Measurements from ENCODE around the gene RFTN2.
"Not testable (repeated sequence)": the region's sequence is repeated elsewhere in the genome, so short reads cannot be mapped to it uniquely, and the experiment has no call there.

Gene RFTN2, protein sequence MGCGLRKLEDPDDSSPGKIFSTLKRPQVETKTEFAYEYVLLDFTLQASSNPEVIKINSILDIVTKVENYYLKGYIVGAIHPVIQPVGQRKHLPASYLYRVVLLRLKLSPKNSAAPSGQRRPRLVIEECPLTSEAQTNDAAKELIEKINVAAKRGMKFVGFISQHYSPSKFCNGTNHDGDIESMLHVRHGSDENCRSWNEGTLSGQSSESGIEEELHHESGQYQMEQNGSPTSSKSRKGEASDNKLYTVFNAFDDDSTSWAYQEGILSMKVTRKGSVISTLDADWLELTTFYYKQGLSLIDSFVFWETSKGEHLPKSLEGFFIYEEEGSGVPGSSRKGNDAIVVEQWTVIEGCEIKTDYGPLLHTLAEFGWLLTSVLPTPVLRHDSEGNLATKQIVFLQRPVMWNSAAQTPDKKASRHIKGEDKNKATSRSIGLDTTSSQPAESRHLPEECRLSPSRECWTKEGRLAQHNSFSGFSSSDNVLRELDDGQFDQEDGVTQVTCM

DNA sequence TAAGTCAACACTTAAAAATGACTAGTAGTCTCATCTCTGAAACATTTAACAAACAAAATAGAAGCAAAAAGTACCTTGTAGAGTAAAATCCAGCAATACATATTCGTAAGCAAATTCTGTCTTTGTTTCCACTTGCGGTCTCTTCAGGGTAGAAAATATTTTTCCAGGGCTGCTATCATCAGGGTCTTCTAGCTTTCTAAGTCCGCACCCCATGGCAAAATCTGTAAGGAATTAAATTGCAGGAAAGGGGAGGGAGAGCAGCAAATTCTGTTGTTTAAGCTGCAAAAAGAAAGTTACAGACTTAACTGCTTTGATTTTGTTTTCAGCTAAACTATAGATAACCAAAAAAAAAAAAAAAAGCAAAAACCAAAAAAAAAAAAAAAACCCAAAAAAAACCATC, at the start of gene RFTN2:
Gene RFTN2, minus strand, starts transcription at position 342 of the 400 bp plus-strand sequence. Its CDS starts 129 bp downstream, at position 213.
- in situ Hi-C loops (cut with MboI; ENCODE audit: low sequenced_read_pairs) = no loop called here

DNA sequence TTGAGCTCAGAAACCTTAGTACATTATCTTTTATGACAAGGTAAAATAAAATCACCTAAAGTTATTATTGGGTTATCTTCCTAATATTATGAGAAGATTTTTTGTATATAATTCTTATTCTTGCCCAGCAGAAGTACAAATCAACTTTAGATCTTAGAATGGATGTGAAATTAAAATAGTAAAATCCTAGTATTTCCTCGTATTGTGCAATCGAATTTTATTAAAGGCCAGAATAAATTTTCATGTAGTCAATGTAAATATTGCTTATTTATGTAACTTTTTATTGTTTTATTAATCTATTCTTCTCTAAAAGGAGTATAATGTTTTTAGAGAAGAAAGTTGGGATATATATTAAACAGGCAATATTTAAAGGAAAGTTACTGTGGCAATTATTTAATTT, 42.5 kb upstream of the RFTN2 start:
- in situ Hi-C loops (cut with MboI; ENCODE audit: low sequenced_read_pairs) = no loop called here

DNA sequence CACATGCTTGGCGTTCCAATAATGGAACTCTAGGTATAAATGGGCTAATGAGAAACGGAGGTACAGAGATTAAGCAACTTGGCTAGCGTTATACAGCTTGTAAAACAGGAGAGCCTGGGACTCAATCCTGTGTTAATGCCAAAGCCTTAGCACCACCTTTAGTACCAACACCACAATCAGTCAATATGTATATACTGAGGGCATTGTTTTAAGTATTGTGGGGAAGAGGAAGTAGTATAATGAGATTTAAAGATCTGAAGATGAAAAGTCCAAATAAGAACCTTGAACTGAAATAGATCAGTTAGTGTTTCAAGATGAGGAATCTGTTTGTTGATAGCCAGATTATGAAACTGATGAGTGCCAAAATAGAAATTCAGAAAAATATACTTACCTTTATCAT, 37.9 kb upstream of the RFTN2 start:
- in situ Hi-C loops (cut with MboI; ENCODE audit: low sequenced_read_pairs) = no loop called here

DNA sequence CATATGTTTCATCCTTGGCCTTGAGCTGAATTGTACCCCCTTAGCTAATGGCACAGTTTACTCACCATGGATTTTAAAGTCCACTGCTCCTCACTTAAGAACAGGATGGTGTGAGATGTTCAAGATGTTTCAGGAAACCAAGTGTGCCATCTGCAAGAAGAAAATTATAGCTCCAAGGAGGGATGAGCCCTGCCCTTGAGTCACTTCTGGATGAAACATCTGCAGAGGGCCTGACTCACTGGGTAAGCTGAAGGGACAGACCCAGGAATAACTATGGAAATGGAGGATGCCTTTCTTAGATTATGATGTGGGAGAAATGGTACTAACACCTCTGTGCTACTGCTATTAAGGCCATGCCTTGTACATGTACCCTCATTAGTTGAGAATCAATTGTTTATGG, 36.2 kb upstream of the RFTN2 start:
- in situ Hi-C loops (cut with MboI; ENCODE audit: low sequenced_read_pairs) = no loop called here

DNA sequence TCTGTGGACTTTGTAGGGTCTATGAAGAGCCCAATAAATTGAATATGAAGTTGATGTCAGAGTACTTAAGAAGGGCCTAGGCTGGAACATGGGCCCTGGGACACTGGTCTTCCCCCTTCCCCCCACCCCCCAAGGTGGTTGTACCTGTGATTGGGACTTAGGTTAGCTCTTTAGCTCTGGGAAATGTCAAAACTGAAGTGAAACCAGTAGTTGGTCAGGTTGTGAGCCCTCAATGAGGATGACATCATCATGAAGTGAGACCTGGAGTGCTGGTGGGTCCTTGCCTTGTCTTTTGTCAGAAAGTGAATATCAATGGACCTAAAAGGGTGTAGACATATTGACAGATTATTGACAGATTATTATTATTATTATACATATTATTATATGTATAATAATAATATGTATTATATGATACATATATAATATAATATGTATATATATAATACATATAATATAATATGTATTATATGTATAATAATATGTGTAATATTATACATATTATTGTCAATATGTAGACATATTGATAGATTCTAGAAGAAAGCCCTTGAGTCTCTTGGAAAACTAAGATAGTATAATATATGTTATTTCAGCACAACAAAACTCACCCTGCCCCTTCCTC, 35.1 kb upstream of the RFTN2 start:
- in situ Hi-C loops (cut with MboI; ENCODE audit: low sequenced_read_pairs) = no loop called here

DNA sequence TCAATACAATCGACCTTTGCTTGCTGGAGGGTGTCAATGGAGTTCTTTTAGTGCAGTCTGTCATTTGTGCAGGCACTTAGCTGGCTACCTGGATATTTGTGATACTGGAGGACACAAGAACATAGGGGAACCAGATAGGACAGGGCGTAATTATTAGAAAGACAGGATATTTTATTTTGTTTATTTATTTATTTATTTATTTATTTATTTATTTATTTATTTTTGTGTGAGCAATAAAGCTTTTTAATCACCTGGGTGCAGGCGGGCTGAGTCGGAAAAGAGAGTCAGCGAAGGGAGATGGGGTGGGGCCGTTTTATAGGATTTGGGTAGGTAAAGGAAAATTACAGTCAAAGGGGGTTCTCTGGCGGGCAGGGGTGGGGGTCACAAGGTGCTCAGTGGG, 33.8 kb upstream of the RFTN2 start:
- in situ Hi-C loops (cut with MboI; ENCODE audit: low sequenced_read_pairs) = not testable (repeated sequence)

DNA sequence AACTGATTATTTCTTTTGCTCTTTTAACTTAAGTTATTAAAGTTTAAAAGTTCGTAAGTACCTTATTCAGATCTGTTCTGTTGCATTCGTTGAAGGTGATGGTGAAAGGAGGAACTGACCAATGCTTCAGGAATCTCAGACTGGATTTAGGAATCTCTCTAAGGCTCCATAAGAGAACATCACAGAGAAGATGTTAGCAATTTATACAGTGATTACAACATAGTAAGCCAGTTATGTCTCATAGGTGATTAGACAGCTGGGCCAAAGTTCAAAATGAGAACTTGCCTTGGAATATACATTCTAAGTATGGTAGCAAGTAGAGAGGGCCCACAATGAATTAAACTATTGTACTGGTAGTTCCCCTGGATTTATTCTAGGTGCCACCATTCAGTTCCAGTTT, 32.9 kb upstream of the RFTN2 start:
- in situ Hi-C loops (cut with MboI; ENCODE audit: low sequenced_read_pairs) = no loop called here

DNA sequence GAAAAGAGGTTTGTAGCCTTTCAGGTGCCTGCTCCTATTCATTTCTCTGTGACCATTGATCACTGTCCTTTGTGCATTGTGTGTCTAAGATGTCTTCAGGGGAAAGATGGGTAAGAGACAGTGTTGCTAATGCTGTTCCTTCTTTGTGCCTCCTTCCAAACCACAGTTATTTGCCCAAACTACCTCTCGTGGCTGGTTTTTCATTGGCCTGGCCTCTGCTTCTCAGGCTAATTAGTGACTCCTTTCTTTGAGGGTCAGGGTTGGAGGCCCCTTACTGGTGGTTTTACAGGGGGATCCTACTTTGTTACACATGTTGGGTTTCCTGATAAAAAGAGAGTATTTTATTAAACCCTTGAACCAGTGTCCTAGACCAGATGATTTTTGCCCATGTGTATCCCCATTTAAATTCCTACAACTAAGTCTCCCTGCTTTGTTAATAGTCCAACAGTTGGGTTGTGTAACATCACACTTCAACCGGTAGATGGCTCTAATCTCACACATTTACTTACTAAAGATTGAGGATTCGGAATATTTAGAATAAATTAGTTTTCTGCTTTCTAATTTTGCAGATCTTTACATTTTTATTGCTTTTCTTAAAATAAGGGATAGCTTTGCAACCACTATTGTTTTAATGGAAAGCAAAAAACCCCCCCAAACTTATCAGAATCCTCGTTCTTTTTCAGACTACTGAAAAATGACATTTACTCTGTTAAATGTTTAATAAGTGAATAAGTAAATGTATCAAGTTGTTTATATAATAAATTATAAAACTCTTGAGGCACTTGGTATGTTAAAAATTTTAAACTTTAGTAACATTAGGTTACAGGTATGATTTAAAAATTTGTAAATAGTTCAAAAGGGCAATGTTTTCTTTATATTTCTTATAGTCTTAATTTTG, 32.2 kb upstream of the RFTN2 start:
- in situ Hi-C loops (cut with MboI; ENCODE audit: low sequenced_read_pairs) = no loop called here

DNA sequence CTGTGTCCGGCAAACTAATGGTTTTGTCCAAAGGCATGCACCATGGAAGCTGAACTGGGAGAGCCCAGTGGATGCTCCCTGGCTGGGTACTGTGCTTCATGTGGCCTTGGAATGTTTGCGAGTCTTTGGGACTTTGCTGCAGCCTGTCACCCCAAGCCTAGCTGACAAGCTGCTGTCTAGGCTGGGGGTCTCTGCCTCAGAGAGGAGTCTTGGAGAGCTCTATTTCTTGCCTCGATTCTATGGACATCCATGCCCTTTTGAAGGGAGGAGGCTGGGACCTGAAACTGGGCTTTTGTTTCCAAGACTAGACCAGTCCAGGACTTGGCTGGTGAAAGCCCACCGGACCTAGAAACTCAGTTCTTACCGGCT, 31.4 kb upstream of the RFTN2 start:
- in situ Hi-C loops (cut with MboI; ENCODE audit: low sequenced_read_pairs) = no loop called here

DNA sequence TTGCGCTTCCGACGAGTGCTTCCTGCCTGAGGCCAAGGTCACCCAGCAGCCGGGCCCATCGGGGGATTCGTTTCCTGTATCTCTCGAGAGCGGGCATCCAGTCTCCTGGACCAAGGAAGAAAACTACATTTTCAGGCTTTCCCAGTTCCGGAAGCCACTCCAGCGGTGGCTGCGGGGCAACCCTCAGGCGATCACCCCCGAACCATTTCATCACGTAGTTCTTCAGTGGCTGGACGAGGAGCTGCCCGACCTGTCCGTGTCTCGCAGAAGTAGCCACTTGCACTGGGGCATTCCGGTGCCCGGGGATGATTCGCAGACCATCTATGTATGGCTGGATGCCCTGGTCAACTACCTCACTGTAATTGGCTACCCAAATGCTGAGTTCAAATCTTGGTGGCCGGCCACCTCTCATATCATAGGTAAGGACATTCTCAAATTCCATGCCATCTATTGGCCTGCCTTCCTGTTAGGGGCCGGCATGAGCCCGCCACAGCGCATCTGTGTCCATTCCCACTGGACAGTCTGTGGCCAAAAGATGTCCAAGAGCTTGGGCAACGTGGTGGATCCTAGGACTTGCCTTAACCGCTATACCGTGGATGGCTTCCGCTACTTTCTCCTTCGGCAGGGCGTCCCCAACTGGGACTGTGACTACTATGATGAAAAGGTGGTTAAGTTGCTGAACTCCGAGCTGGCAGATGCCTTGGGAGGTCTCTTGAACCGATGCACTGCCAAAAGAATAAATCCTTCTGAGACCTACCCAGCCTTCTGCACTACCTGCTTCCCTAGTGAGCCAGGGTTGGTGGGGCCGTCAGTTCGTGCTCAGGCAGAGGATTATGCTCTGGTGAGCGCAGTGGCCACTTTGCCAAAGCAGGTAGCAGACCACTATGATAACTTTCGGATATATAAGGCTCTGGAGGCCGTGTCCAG, 30.8 kb upstream of the RFTN2 start:
- in situ Hi-C loops (cut with MboI; ENCODE audit: low sequenced_read_pairs) = no loop called here

DNA sequence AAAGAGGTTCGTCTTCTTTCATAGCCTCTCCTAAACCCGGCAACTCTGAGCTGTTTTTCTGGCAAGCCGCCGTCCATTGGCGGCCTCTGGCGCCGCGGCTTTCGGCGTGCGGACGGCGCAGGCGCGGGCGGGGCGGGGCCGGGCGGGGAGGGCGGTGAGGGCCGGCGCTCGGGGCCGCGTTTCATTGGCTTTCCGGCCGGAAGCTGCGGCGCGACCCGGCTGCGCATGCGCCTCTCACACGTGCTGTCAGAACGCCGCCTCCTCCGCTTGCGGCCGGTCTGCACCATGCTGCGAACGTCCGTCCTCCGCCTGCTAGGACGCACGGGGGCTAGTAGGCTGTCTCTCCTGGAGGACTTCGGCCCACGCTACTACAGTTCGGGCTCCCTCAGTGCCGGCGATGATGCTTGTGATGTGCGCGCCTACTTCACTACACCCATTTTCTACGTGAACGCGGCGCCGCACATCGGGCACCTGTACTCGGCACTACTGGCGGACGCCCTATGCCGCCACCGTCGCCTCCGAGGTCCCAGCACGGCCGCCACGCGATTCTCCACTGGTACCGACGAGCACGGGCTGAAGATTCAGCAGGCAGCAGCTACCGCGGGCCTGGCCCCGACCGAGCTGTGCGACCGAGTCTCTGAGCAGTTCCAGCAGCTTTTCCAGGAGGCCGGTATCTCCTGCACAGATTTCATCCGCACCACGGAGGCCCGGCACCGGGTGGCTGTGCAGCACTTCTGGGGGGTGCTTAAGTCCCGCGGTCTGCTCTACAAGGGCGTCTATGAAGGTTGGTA, 29.9 kb upstream of the RFTN2 start, which contains the start of gene MARS2:
Gene MARS2, plus strand, starts transcription at position 249 of the 791 bp plus-strand sequence. Its CDS starts 37 bp downstream, at position 286.
- in situ Hi-C loops (cut with MboI; ENCODE audit: low sequenced_read_pairs) = no loop called here

DNA sequence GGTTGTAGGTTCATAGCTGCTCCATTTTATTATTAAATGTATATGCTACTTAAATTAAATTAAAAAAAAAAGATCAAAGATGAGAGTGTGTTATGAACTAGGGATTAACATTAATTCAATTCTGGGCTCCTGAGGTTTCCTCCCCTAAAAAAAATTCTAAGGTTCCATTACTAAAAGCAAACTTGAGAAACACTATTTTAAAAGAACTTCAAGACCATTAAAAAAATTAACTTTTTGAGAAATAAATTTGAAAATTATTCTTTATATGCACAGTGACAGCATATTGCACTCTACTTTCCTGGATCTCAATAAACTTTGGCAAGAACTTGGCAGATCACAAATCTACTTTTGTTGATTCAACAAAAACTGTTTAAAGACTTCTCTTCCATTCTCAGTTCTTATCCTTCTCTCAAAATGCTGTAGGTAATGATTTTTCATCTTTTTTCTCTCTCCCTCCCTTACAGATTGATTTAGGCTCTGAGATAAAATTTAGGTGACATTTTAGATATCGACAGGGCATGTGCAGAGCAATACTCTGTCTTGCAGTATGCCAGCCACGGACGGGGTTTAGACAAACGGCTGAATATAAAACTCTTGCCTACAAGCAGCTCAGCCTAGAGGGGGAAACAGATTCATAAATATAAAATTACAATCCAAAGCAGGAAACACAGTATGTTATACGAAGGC, 29.2 kb upstream of the RFTN2 start:
- in situ Hi-C loops (cut with MboI; ENCODE audit: low sequenced_read_pairs) = no loop called here

DNA sequence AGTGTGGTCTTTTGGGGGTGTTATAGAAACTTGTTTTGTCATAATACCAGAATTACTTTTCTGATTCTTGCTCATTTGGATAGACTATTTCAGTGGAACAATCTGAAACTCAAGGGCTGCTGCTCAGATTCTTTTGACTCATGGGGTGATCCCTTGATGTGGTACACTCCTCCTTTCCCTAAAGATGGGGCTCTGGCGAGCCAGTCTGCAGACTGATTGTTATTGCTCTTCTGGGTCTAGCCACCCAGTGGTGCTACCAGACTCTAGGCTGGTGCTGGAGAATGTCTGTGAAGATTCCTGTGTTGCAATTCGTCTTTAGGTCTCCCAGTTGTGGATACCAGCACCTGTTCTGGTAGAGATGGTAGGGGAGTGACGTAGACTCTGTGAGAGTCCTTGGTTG, 25.6 kb upstream of the RFTN2 start:
- in situ Hi-C loops (cut with MboI; ENCODE audit: low sequenced_read_pairs) = no loop called here

DNA sequence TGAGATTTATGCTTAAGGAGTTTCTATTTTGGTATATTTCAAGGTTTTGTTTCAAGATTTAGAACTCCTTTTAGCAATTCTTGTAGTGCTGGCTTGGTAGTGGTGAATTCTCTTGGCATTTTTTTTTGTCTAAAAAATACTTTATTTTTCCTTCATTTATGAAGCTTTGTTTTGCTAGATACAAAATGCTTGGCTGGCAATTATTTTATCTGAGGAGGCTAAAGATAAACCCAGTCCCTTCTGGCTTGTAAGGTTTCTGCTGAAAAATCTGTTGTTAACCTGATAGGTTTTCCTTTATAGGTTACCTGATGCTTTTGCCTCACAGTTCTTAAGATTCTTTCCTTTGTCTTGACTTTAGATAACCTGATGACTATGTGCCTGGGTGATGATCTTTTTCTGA, 24.3 kb upstream of the RFTN2 start:
- in situ Hi-C loops (cut with MboI; ENCODE audit: low sequenced_read_pairs) = not testable (repeated sequence)

DNA sequence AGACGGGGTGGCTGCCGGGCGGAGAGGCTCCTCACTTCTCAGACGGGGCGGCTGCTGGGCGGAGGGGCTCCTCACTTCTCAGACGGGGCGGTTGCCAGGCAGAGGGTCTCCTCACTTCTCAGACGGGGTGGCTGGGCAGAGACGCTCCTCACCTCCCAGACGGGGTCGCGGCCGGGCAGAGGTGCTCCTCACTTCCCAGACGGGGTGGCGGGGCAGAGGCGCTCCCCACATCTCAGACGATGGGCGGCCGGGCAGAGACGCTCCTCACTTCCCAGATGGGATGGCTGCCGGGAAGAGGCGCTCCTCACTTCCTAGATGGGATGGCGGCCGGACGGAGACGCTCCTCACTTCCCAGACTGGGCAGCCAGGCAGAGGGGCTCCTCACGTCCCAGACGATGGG, 21.2 kb upstream of the RFTN2 start:
- in situ Hi-C loops (cut with MboI; ENCODE audit: low sequenced_read_pairs) = not testable (repeated sequence)

DNA sequence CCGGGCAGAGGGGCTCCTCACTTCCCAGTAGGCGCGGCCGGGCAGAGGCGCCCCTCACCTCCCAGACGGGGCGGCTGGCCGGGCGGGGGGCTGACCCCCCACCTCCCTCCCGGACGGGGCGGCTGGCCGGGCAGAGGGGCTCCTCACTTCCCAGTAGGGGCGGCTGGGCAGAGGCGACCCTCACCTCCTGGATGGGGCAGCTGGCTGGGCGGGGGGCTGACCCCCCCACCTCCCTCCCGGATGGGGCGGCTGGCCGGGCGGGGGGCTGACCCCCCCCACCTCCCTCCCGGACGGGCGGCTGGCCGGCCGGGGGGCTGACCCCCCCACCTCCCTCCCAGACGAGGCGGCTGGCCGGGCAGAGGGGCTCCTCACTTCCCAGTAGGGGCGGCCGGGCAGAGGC, 20.6 kb upstream of the RFTN2 start:
- in situ Hi-C loops (cut with MboI; ENCODE audit: low sequenced_read_pairs) = not testable (repeated sequence)

DNA sequence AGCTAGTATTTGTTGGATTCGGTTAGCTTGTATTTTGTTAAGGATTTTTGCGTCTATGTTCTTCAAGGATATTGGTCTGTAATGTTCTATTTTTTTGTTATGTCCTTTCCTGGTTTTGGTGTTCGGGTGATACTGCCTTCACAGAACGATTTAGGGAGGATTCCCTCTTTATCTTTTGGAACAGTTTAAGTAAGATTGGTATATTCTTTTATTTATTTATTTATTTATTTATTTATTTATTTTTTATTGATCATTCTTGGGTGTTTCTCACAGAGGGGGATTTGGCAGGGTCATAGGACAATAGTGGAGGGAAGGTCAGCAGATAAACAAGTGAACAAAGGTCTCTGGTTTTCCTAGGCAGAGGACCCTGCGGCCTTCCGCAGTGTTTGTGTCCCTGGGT, 19.8 kb upstream of the RFTN2 start:
- in situ Hi-C loops (cut with MboI; ENCODE audit: low sequenced_read_pairs) = not testable (repeated sequence)

DNA sequence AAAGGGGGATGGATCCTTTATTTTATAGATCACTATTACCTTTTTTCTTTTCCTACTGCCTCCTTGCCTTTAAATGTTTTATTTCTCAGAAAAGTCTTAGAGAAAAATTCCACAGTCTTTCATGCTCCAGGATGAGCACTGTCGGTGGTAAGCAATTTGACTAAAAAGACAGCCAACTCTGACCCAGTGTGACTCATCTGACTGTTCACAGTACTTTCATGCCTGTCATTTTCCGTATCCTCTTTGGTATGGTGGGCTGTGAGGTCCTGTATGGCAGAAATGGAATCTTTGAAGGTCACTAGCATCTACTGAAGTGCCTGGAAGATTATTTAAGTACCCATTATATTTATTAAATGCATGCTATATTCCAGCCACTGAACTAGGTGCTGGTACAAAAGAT, 2.1 kb upstream of the RFTN2 start:
- in situ Hi-C loops (cut with MboI; ENCODE audit: low sequenced_read_pairs) = no loop called here

DNA sequence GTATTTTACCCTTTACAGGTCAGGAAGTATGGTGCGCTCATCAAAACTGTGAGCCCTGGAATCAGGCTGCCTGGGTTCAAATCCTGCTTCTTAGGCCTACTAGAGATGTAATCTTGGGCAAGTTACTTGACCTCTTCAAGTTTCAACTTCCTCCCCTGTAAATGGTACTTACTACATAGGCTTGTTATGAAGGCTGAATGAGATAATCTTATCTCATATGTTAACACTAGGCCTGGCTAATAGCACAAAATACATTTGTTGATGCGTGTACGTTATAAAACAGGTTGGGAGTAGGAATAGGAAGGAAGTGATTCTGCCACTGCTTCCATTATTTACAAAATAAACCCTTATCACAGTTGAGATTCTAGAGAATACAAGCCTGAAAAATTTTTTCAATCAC, 1.7 kb upstream of the RFTN2 start:
- in situ Hi-C loops (cut with MboI; ENCODE audit: low sequenced_read_pairs) = no loop called here
